Neural crest cell (in vitro differentiated cells): ENCODE data around the gene C3orf70. TPM values are rescaled to one million over a fixed set of nuclear protein-coding genes. Genes with fewer than 3 reads are reported as not detected.

Experiments
- DNase-seq: peaks from one replicate; pipeline ENCODE4 v3.0.0; 2021; ENCODE audit warnings: low read depth, mixed read lengths, low spot score
- H3K27ac Mint-ChIP-seq: one replicate; pipeline ENCODE4 v1.8.0; 2021; ENCODE audit warnings: mild to moderate bottlenecking, mixed read lengths; ENCODE audit not compliant: unreplicated experiment
- H3K27me3 Mint-ChIP-seq: 2 replicates; pipeline ENCODE4 v1.8.0; 2021; ENCODE audit warnings: low read depth, mild to moderate bottlenecking, mixed read lengths
- H3K36me3 Mint-ChIP-seq: 2 replicates; pipeline ENCODE4 v1.8.0; 2021; ENCODE audit warnings: low read depth, mild to moderate bottlenecking, mixed read lengths
- H3K4me1 Mint-ChIP-seq: 2 replicates; pipeline ENCODE4 v1.8.0; 2021; ENCODE audit warnings: mixed read lengths
- H3K4me3 Mint-ChIP-seq: one replicate; pipeline ENCODE4 v1.8.0; 2021; ENCODE audit warnings: mild to moderate bottlenecking, mixed read lengths
- H3K9me3 Mint-ChIP-seq: 2 replicates; pipeline ENCODE4 v1.8.0; 2021; ENCODE audit warnings: mixed read lengths
- total RNA-seq: library from RNA; stranded (reverse); gene quantifications from 2 replicates; pipeline ENCODE4 v1.2.1, GENCODE V29; 2021
- TF ChIP-seq, protein P1 (sequence below): fragments of 200-600 bp; sonication (generic); conservative IDR thresholded peaks from 2 replicates; pipeline ENCODE4 v1.5.0; 2021; ENCODE audit warnings: antibody characterized with exemption, mild to moderate bottlenecking

Gene C3orf70
- total RNA-seq, 1 donor from 2014 or later, result 16.1 TPM

DNA sequence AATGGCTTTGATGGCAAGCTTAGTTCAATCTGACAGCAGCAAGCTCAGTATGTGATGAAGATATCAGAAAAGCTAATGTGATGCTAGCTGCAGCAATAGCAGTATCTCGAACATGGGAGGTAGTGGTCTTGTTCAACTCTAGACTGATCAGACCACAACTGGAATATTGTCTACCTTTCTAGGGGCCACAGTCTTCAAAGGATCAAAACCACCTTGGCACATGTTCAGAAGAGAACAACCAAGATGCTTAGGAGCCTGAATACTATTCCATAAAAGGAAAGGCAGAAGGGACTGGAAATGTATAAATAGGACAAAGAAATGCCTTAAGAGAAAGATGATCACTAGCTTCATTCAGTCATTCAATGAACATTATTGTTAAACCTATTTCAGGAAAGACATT is 2.3 kb downstream of the C3orf70 start:
- no peaks in the 10 kb centered on the region for H3K36me3 Mint-ChIP-seq
- DNase-seq, result no peak
- H3K27me3 Mint-ChIP-seq, result peaks cover 5% of the 10 kb centered on the region
- TF ChIP-seq, protein P1, sequence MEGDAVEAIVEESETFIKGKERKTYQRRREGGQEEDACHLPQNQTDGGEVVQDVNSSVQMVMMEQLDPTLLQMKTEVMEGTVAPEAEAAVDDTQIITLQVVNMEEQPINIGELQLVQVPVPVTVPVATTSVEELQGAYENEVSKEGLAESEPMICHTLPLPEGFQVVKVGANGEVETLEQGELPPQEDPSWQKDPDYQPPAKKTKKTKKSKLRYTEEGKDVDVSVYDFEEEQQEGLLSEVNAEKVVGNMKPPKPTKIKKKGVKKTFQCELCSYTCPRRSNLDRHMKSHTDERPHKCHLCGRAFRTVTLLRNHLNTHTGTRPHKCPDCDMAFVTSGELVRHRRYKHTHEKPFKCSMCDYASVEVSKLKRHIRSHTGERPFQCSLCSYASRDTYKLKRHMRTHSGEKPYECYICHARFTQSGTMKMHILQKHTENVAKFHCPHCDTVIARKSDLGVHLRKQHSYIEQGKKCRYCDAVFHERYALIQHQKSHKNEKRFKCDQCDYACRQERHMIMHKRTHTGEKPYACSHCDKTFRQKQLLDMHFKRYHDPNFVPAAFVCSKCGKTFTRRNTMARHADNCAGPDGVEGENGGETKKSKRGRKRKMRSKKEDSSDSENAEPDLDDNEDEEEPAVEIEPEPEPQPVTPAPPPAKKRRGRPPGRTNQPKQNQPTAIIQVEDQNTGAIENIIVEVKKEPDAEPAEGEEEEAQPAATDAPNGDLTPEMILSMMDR, result no peak
- H3K27ac Mint-ChIP-seq, result no peak overlapping the region
- peaks cover 20% of the 10 kb centered on the region for H3K4me1 Mint-ChIP-seq
- peak overlapping the region; percentile 92 for H3K4me3 Mint-ChIP-seq
- H3K9me3 Mint-ChIP-seq, result no peaks in the 10 kb centered on the region

DNA sequence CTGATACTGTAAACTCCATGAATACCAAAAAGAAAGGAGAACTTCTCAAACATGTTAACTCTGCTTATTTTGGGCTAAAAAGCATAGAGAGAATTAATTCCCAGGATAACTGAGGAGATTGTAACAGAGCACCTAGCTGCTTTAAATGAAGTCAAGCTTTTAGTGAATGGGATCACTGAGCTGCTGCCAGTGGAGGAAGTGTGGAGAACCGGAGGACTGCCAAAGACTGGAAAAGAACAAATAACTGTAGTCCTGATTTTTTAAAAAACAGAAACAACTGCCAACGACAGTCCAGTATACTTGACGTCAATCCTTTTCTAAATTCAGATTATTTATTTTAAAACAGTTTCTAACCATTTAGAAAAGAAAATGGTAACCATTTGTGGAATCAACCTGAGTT is 3.3 kb downstream of the C3orf70 start:
- Mint-ChIP-seq H3K4me3 (peak overlapping the region; percentile 54), H3K36me3 (no peaks in the 10 kb centered on the region), H3K27ac (no peak overlapping the region), H3K9me3 (no peaks in the 10 kb centered on the region), H3K4me1 (peaks cover 20% of the 10 kb centered on the region), H3K27me3 (peaks cover 5% of the 10 kb centered on the region)
- TF ChIP-seq, protein P1, result no peak
- no peak for DNase-seq

DNA sequence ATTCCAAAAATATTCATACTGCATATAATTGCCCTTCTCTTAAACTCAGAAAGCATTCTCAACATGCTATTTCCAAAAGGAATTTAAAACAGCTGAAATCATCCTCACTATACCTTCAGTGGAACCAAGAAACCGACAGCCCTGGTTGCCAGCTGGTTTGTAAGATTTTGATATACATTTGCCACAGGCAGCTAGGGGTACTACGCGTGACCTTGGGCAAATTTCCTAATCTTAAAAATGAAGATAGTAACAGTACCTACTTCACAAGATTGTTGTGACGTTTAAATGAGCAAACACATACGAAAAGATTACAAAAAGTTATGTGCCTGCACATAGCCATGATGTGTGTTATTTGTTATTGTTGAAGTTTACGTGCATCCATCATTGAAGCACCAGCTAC is 7.3 kb downstream of the C3orf70 start:
- Mint-ChIP-seq H3K27me3 (peaks cover 2% of the 10 kb centered on the region), H3K4me3 (no peak overlapping the region), H3K9me3 (no peaks in the 10 kb centered on the region), H3K27ac (no peak overlapping the region), H3K4me1 (peaks cover 9% of the 10 kb centered on the region), H3K36me3 (no peaks in the 10 kb centered on the region)
- DNase-seq, result no peak
- TF ChIP-seq, protein P1, result no peak

- TF ChIP-seq, protein P1, result no peak
- no peaks in the 10 kb centered on the region for H3K9me3 Mint-ChIP-seq
Measured at GRCh38 chr3:185144784-185145183, 8.1 kb downstream of the C3orf70 start.

GRCh38 chr3:185137821-185138220 is 15.0 kb downstream of the C3orf70 start:
- no peak for DNase-seq
- no peaks in the 10 kb centered on the region for H3K27me3 Mint-ChIP-seq
- H3K36me3 Mint-ChIP-seq, result peaks cover 6% of the 10 kb centered on the region
- peaks cover 23% of the 10 kb centered on the region for H3K4me1 Mint-ChIP-seq
- H3K9me3 Mint-ChIP-seq, result peaks cover 5% of the 10 kb centered on the region
- TF ChIP-seq, protein P1, result no peak
- no peak overlapping the region for H3K27ac Mint-ChIP-seq
- no peak overlapping the region for H3K4me3 Mint-ChIP-seq

More at GRCh38 chr3:185144784-185145183, 8.1 kb downstream of the C3orf70 start:
- no peak overlapping the region for H3K27ac Mint-ChIP-seq
- H3K27me3 Mint-ChIP-seq, result peaks cover 2% of the 10 kb centered on the region
- DNase-seq, result no peak
- H3K4me3 Mint-ChIP-seq, result no peak overlapping the region
- peaks cover 4% of the 10 kb centered on the region for H3K4me1 Mint-ChIP-seq
- no peaks in the 10 kb centered on the region for H3K36me3 Mint-ChIP-seq

DNA sequence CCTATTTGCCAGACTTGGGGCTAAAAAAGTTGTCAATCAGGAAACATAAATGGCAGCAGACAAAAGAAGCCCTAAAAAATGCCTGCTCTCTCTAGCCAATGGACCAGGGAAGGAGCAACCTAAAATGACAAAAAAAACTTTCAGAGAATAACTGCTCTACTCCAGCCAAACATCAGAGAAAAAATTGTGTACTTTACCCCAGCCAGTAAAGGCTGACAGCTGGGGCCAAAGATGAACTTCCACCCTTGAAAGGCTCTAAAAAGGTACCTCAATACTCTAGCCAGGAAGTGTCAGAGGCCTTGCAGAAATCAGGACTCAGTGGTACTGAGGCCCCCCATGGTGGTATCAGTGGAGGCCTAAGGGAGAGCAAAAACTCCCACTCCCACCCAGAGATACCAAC is 18.4 kb downstream of the C3orf70 start:
- H3K4me1 Mint-ChIP-seq, result peaks cover 23% of the 10 kb centered on the region
- H3K4me3 Mint-ChIP-seq, result no peak overlapping the region
- TF ChIP-seq, protein P1, result no peak
- peaks cover 5% of the 10 kb centered on the region for H3K9me3 Mint-ChIP-seq
- H3K27me3 Mint-ChIP-seq, result no peaks in the 10 kb centered on the region
- DNase-seq, result no peak
- H3K36me3 Mint-ChIP-seq, result peaks cover 7% of the 10 kb centered on the region
- H3K27ac Mint-ChIP-seq, result no peak overlapping the region
